GM12865 (cell line): ENCODE results near the gene TMEM260.

Experiments
- DNase-seq: peaks from one replicate; pipeline ENCODE4 v3.0.0; 2010; ENCODE audit warnings: low read depth
- H3K4me3 ChIP-seq: 2 replicates; pipeline ENCODE4 v1.5.1; 2011; ENCODE audit warnings: mild to moderate bottlenecking, low read depth, low read length, control low read depth
- CTCF ChIP-seq: IDR thresholded peaks from 2 replicates; pipeline ENCODE4 v1.5.1; 2011; ENCODE audit warnings: low read length, control low read depth, low read depth, inconsistent platforms; ENCODE audit not compliant: insufficient read depth; ENCODE audit errors: missing control alignments

TMEM260 gene

GRCh38 chr14:56632195-56632594, 52.6 kb downstream of the TMEM260 start:
- no peak for DNase-seq
- no peak overlapping the region for H3K4me3 ChIP-seq
- no peak for TF ChIP-seq CTCF

- H3K4me3 ChIP-seq: no peak overlapping the region
- TF ChIP-seq CTCF: no peak
- DNase-seq: no peak
Observed at GRCh38 chr14:56633544-56633943, 53.9 kb downstream of the TMEM260 start.

- TF ChIP-seq CTCF: no peak
- H3K4me3 ChIP-seq: no peak overlapping the region
- no peak for DNase-seq
Observed at GRCh38 chr14:56635041-56635440, 55.4 kb downstream of the TMEM260 start.

GRCh38 chr14:56647493-56647892, 67.9 kb downstream of the TMEM260 start:
- no peak for TF ChIP-seq CTCF
- no peak overlapping the region for H3K4me3 ChIP-seq

GRCh38 chr14:56648508-56649301, 69.1 kb downstream of the TMEM260 start:
- no peak overlapping the region for H3K4me3 ChIP-seq
- TF ChIP-seq CTCF: no peak
- DNase-seq: no peak

More at GRCh38 chr14:56647493-56647892, 67.9 kb downstream of the TMEM260 start:
- no peak for DNase-seq

GRCh38 chr14:56649382-56649781, 69.8 kb downstream of the TMEM260 start:
- no peak for DNase-seq
- no peak for TF ChIP-seq CTCF
- H3K4me3 ChIP-seq: no peak overlapping the region

- no peak for DNase-seq
- no peak overlapping the region for H3K4me3 ChIP-seq
- TF ChIP-seq CTCF: no peak
Observed at GRCh38 chr14:56650048-56650447, 70.5 kb downstream of the TMEM260 start.
